ENCODE measurements around the gene ZNF277.

- no peak for TF ChIP-seq POLR2A (IDR thresholded peaks at IDR 0.05; ENCODE audit: low read depth, low read length)
- no peak for TF ChIP-seq CTCF (IDR thresholded peaks at IDR 0.05; ENCODE audit: extremely low read depth in 1 of 2, insufficient read depth in 1 of 2, low read depth in 1 of 2, low read length in 2 of 2)
- no peak for TF ChIP-seq EZH2 (IDR thresholded peaks at IDR 0.05; ENCODE audit: borderline replicate concordance, low read depth, low read length, severe bottlenecking)
- no peak for TF ChIP-seq MAX (IDR thresholded peaks at IDR 0.05; ENCODE audit: insufficient read depth, insufficient read length)
Observed at GRCh38 chr7:112214883-112215282, 8.4 kb downstream of the ZNF277 start.

Data from endothelial cell of umbilical vein (primary cell).